Cardiac fibroblast (primary cell): ENCODE results near the gene SETD5.
A peak's percentile ranks its signal among the peaks of the same experiment; 100 is the strongest.

Experiments
- DNase-seq, 2 donors: peaks; one replicate each; pipeline versions ENCODE4 v3.0.0 to v3.0.0-alpha.2; 2010; ENCODE audit warnings: low read depth in 2 of 2
- H3K4me3 ChIP-seq, 2 donors: replicated peaks in 1 of 2; 1 replicate in 1 of 2; 2 replicates in 1 of 2; pipeline ENCODE4 v1.5.1; 2011; ENCODE audit warnings: low read depth in 2 of 2, low read length in 2 of 2, mild to moderate bottlenecking in 2 of 2, moderate library complexity in 1 of 2
- CTCF ChIP-seq: IDR thresholded peaks from one replicate; pipeline ENCODE4 v1.5.1; 2011; ENCODE audit warnings: low read depth, mild to moderate bottlenecking, low read length, inconsistent platforms

Gene SETD5

GRCh38 chr3:9402410-9403228 is 5.2 kb downstream of the SETD5 start:
- no peak for TF ChIP-seq CTCF
- peak; percentile 35 to 58 for DNase-seq
- H3K4me3 ChIP-seq, result peak overlapping the region in 1 of 2 donors; percentile 11

GRCh38 chr3:9403463-9403862 is 6.0 kb downstream of the SETD5 start:
- no peak for TF ChIP-seq CTCF
- H3K4me3 ChIP-seq, result no peak overlapping the region
- DNase-seq, result no peak

DNA sequence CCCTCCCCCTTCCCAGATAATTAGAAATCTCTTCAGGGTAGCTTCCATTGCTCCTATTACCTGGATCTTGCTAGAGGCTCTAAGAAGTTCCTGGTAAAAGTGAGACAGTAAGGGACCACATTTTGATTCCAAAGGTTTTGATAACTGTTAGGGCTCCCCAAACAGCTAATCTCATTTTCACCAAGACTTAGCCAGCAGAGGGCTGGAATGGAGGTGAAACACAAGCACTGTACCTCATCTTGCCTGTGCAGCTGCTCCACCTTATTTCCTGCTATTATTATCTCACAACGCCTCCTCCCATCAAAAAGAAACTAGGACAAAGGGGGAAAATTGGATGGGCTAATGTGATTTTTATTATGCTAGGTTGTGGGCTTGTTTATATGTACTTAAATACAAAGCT is 7.3 kb downstream of the SETD5 start:
- TF ChIP-seq CTCF, result peak; percentile 17
- no peak overlapping the region for H3K4me3 ChIP-seq
- no peak for DNase-seq

DNA sequence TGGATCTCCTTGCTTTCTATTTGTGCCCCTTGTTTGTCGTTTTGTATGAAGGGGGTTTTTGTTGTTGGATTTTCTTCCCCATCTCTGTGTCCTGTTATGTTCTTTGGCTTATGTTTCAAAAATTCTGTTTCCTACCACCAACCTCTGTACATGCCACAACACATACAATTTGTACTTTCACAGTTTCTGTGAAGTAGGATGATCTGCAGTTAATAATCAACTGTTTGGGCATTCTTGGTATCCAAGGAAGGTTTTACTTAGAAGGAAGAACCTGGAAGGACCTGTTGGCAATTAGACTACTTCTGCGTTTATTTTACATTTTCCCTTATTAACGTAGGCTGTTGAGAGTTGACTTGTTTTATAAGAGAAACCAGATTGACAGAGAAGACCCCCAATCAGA is 8.3 kb downstream of the SETD5 start:
- H3K4me3 ChIP-seq, result no peak overlapping the region
- no peak for TF ChIP-seq CTCF
- DNase-seq, result no peak

- H3K4me3 ChIP-seq, result no peak overlapping the region
- no peak for TF ChIP-seq CTCF
- no peak for DNase-seq
These were observed 9.6 kb downstream of the SETD5 start for GRCh38 chr3:9406856-9407626.

- TF ChIP-seq CTCF, result no peak
- H3K4me3 ChIP-seq, result no peak overlapping the region
- DNase-seq, result no peak
These were observed 10.6 kb downstream of the SETD5 start for GRCh38 chr3:9408061-9408460.
